K562 (cell line): ENCODE measurements around the gene SFRP5. TPM values are rescaled to one million over a fixed set of nuclear protein-coding genes. Genes with fewer than 3 reads are reported as not detected.

ENCODE experiments used
- ATAC-seq: fragments of 200-7000 bp; cut with Tn5 transposase; 3 replicates; pipeline ENCODE4 v1.9.1; 2020; ENCODE audit warnings: moderate library complexity
- BruUV-seq: library from RNA; stranded (reverse); fragments of 400-500 nt; replicated peaks from 2 replicates; lab custom pipeline; 2021; lab: Mats Ljungman, UMichigan
- CTCF ChIA-PET: fragments of 300-600 bp; formaldehyde crosslinking; extraction: SDS; loops from one replicate; lab custom pipeline; 2021; ENCODE audit warnings: low intra/inter-chr PET ratio; lab: Yijun Ruan, JAX
- POLR2A ChIA-PET: fragments of 300-600, 350-650 bp; sonication (Branson Sonifier 250); formaldehyde crosslinking; extraction: SDS; loops from one replicate; lab custom pipeline; 2021; ENCODE audit warnings: antibody characterized with exemption, inconsistent platforms; lab: Yijun Ruan, JAX
- DNase-seq, 4 experiments: peaks; one replicate each; pipeline versions ENCODE4 v3.0.0 to v3.0.0-alpha.2; 2011 to 2018; ENCODE audit warnings: low spot score in 3 of 4, mixed read lengths in 3 of 4; ENCODE audit errors: extremely low read depth in 1 of 4
- FAIRE-seq: peaks from 2 replicates; lab custom pipeline; 2011; peaks lifted over from hg19 to GRCh38; lab: Jason Lieb, UNC
- H2AFZ ChIP-seq: 2 replicates; pipeline ENCODE4 v1.6.0; 2011; ENCODE audit warnings: low read depth, low read length, control low read depth, inconsistent platforms
- H3K27ac ChIP-seq: fragments of 200-600 bp; 3 replicates; pipeline ENCODE4 v1.8.0; 2011; ENCODE audit warnings: low read depth, mild to moderate bottlenecking, control low read depth, inconsistent platforms, low read length, moderate library complexity, mixed read lengths; ENCODE audit errors: extremely low read depth
- H3K27me3 ChIP-seq, 2 experiments: fragments of 300-600 bp in 1 of 2; 2 replicates in 1 of 2; 3 replicates in 1 of 2; pipeline versions ENCODE4 v1.6.0 to v1.8.0; 2011; ENCODE audit warnings: inconsistent platforms in 2 of 2, low read length in 2 of 2, mild to moderate bottlenecking in 1 of 2, mixed read lengths in 1 of 2, moderate library complexity in 1 of 2; ENCODE audit not compliant: control insufficient read depth in 2 of 2, insufficient read depth in 2 of 2
- H3K36me3 ChIP-seq: fragments of 300-600 bp; 3 replicates; pipeline ENCODE4 v1.8.0; 2011; ENCODE audit warnings: mild to moderate bottlenecking, low read length, inconsistent platforms; ENCODE audit not compliant: control insufficient read depth, insufficient read depth
- H3K4me1 ChIP-seq, 2 experiments: fragments of 200-600 bp in 1 of 2; replicated peaks in 1 of 2; 2 replicates in 1 of 2; 3 replicates in 1 of 2; pipeline versions ENCODE4 v1.5.1 to v1.8.0; 2011; ENCODE audit warnings: inconsistent platforms in 2 of 2, low read length in 2 of 2, mild to moderate bottlenecking in 1 of 2, mixed read lengths in 1 of 2, moderate library complexity in 1 of 2; ENCODE audit not compliant: control insufficient read depth in 2 of 2, insufficient read depth in 2 of 2
- H3K4me2 ChIP-seq: 2 replicates; pipeline ENCODE4 v1.6.1; 2011; ENCODE audit warnings: low read length, control low read depth, inconsistent platforms, mixed read lengths; ENCODE audit not compliant: insufficient read depth
- H3K4me3 ChIP-seq: fragments of 200-600 bp; sonication (generic), shearing (Covaris generic); 2 replicates; pipeline ENCODE4 v1.5.1; 2016; ENCODE audit warnings: control low read depth, inconsistent platforms
- H3K79me2 ChIP-seq: fragments of 200-600 bp; 3 replicates; pipeline ENCODE4 v1.8.0; 2011; ENCODE audit warnings: low read length, inconsistent platforms; ENCODE audit not compliant: control insufficient read depth, insufficient read depth
- H3K9ac ChIP-seq, 2 experiments: 2 replicates each; pipeline versions ENCODE4 v1.6.0 to v1.6.1; 2011; ENCODE audit warnings: low read depth in 2 of 2, low read length in 2 of 2, control low read depth in 1 of 2, inconsistent platforms in 1 of 2, mild to moderate bottlenecking in 1 of 2, mixed read lengths in 1 of 2; ENCODE audit not compliant: insufficient read depth in 1 of 2
- H3K9me1 ChIP-seq: one replicate; pipeline ENCODE4 v1.6.0; 2011; ENCODE audit warnings: inconsistent platforms, mild to moderate bottlenecking, low read length, moderate library complexity; ENCODE audit not compliant: control insufficient read depth, insufficient read depth
- H3K9me3 ChIP-seq: replicated peaks from 2 replicates; pipeline ENCODE4 v1.5.1; 2011; ENCODE audit warnings: low read depth, low read length, inconsistent platforms; ENCODE audit not compliant: control insufficient read depth, insufficient read depth
- H4K20me1 ChIP-seq: replicated peaks from 2 replicates; pipeline ENCODE4 v1.6.1; 2011; ENCODE audit warnings: low read length, inconsistent platforms, mixed read lengths; ENCODE audit not compliant: control insufficient read depth, insufficient read depth
- ARID1B ChIP-seq: fragments of 450-650 bp; IDR thresholded peaks from 2 replicates; pipeline ENCODE4 v1.6.1; 2016; ENCODE audit warnings: antibody characterized with exemption, mild to moderate bottlenecking, inconsistent platforms
- CREB3L1 ChIP-seq: fragments of 450-650 bp; IDR thresholded peaks from 2 replicates; pipeline ENCODE4 v1.6.1; 2014; ENCODE audit warnings: low read depth, mild to moderate bottlenecking, moderate library complexity, borderline replicate concordance
- EGR1 ChIP-seq: fragments of 450-650 bp; conservative IDR thresholded peaks from 2 replicates; pipeline ENCODE4 v1.6.1; 2017; ENCODE audit warnings: mild to moderate bottlenecking
- FOXJ2 ChIP-seq: fragments of 200-800 bp; sonication (Bioruptor generic); IDR thresholded peaks from 2 replicates; pipeline ENCODE4 v1.6.1; 2016; ENCODE audit warnings: missing genetic modification characterization, missing compliant biosample characterization
- HDAC1 ChIP-seq, 2 experiments: fragments of 450-650 bp; IDR thresholded peaks; 2 replicates each; pipeline ENCODE4 v1.6.1; 2016 to 2017; ENCODE audit warnings: inconsistent platforms in 1 of 2, mild to moderate bottlenecking in 1 of 2, moderate library complexity in 1 of 2
- HMBOX1 ChIP-seq: sonication (generic); IDR thresholded peaks from 2 replicates; pipeline ENCODE4 v1.6.1; 2016
- STAT5A ChIP-seq: IDR thresholded peaks from 2 replicates; pipeline ENCODE4 v1.6.1; 2012; ENCODE audit warnings: low read length, inconsistent platforms, borderline replicate concordance
- TCF3 ChIP-seq: sonication (generic); formaldehyde crosslinking; IDR thresholded peaks from 2 replicates; pipeline ENCODE4 v1.4.0; 2020; ENCODE audit warnings: mild to moderate bottlenecking, missing genetic modification reagents
- ZNF217 ChIP-seq: sonication (generic); formaldehyde crosslinking; IDR thresholded peaks from 2 replicates; pipeline ENCODE4 v1.8.0; 2022; ENCODE audit warnings: mild to moderate bottlenecking, missing genetic modification reagents
- ZNF518B ChIP-seq: fragments of 250-450 bp; sonication (Bioruptor Pico); IDR thresholded peaks from 2 replicates; pipeline ENCODE4 v1.5.0; 2021; ENCODE audit warnings: mild to moderate bottlenecking, moderate library complexity
- WGBS: fragments of 100-300 bp; shearing (Covaris generic); methylation state at CpG from one replicate; pipeline ENCODE4 v1.1.6; 2016; ENCODE audit warnings: low coverage, mixed read lengths; ENCODE audit not compliant: insufficient coverage; ENCODE audit errors: missing lambda C conversion rate; 5-methylcytosine and 5-hydroxymethylcytosine counted together
- in situ Hi-C: fragments of 300-500 bp; cut with MboI; formaldehyde crosslinking; loops from 4 replicates; pipeline ENCODE4 v1.15.0; 2018; ENCODE audit warnings: inconsistent platforms, mixed read lengths
- intact Hi-C: fragments of 100-400 bp; cut with micrococcal nuclease; formaldehyde crosslinking; loops from 2 replicates; pipeline ENCODE4 v1.14.2; 2022
- polyA plus RNA-seq, 8 experiments: library from polyadenylated mRNA; depleted of rRNA in 4 of 8; stranded (reverse) in 5 of 8; unstranded in 3 of 8; fragments of >200 nt; fragmentation: Nextera tagmentation in 2 of 8; fragmentation: Illumina TruSeq in 1 of 8; extraction: Ambion mirVana in 2 of 8; extraction: Trizol in 1 of 8; gene quantifications; 2 replicates each; pipeline versions ENCODE4 v1.2.1 to v1.2.3, GENCODE V29; 2011 to 2014; ENCODE audit warnings: inconsistent platforms in 1 of 8, missing spikeins in 1 of 8
- total RNA-seq, 7 experiments: library from RNA; depleted of rRNA in 6 of 7; stranded (reverse); fragments of >200 nt in 6 of 7; fragmentation: Illumina TruSeq in 2 of 7; extraction: Trizol in 2 of 7; gene quantifications; 2 replicates each; pipeline versions ENCODE4 v1.2.1 to v1.2.3, GENCODE V29; 2011 to 2021; ENCODE audit warnings: low replicate concordance in 1 of 7

The SFRP5 gene
- total and polyA plus RNA-seq, 9 of the 15 experiments (the other 6 are each of a cell fraction or from before 2014, with no cell fraction given), result 0.07 to 0.29 (median 0.13) TPM; not detected in 3

GRCh38 chr10:97718659-97719142, 53.1 kb downstream of the SFRP5 start:
- FAIRE-seq (no peak), ATAC-seq (no peak), DNase-seq (no peak)
- intact Hi-C loops (no loop called here), in situ Hi-C loops (no loop called here)
- H3K4me1 ChIP-seq, result peaks cover 17 to 40% of the 10 kb centered on the region in 2 experiments; a peak in 4 of 5 replicates
- H3K4me3 ChIP-seq, result no peak overlapping the region
- no peaks in the 10 kb centered on the region for H4K20me1 ChIP-seq
- H3K9ac ChIP-seq, result peak overlapping the region in 1 of 2 experiments; percentile 56; a peak in 1 of 4 replicates
- H3K9me3 ChIP-seq, result no peaks in the 10 kb centered on the region
- no peak overlapping the region for H3K27ac ChIP-seq
- ChIA-PET CTCF (no interaction called here), POLR2A (interaction anchor here (0.7 kb wide), 1 partner anchor 17 kb away, joined by 3 read pairs; no protein-coding TSS in a partner anchor)
- TF ChIP-seq TCF3 (no peak), ARID1B (no peak), CREB3L1 (no peak), ZNF518B (CRISPR knock-in tag) (no peak), STAT5A (no peak), ZNF217 (CRISPR knock-in tag) (no peak), FOXJ2 (tag) (no peak), EGR1 (no peak), HDAC1 (IDR thresholded peaks at IDR 0.05) (no peak), HMBOX1 (no peak)
- BruUV-seq, result no TSS peak
- peak overlapping the region; percentile 52; the same call in 1 of the 2 replicates for H3K4me2 ChIP-seq
- no peaks in the 10 kb centered on the region; the same call in 2 of the 3 replicates for H3K79me2 ChIP-seq
- H3K36me3 ChIP-seq, result no peaks in the 10 kb centered on the region
- no peaks in the 10 kb centered on the region for H3K9me1 ChIP-seq
- H3K27me3 ChIP-seq, result no peaks in the 10 kb centered on the region
- 53% methylated on average over 6 of the region's 8 CpGs for WGBS
- no peak overlapping the region for H2AFZ ChIP-seq
